ENCODE results near the gene AREG.
A peak's percentile ranks its signal among the peaks of the same experiment; 100 is the strongest.
"Not testable (repeated sequence)": the region's sequence is repeated elsewhere in the genome, so short reads cannot be mapped to it uniquely, and the experiment has no call there.

AREG gene

GRCh38 chr4:74444891-74445642 lies at the start of gene AREG:
Gene AREG, plus strand, starts transcription at chr4:74445136. Its CDS starts 210 bp downstream, at chr4:74445346.
- DNase-seq = peak; percentile 39

GRCh38 chr4:74395633-74396032 lies 49.3 kb upstream of the AREG start:
- DNase-seq = no peak

GRCh38 chr4:74397748-74398426 lies 47.0 kb upstream of the AREG start:
- DNase-seq = no peak

GRCh38 chr4:74398894-74399589 lies 45.9 kb upstream of the AREG start:
- DNase-seq = not testable (repeated sequence)

- peak; percentile 0 for DNase-seq
These were observed 44.5 kb upstream of the AREG start for GRCh38 chr4:74400395-74400794.

GRCh38 chr4:74402692-74403456 lies 42.1 kb upstream of the AREG start:
- no peak for DNase-seq

- no peak for DNase-seq
These were observed 37.0 kb upstream of the AREG start for GRCh38 chr4:74407891-74408290.

GRCh38 chr4:74408639-74409038 lies 36.3 kb upstream of the AREG start:
- no peak for DNase-seq

GRCh38 chr4:74410272-74410671 lies 34.7 kb upstream of the AREG start:
- DNase-seq = no peak

- DNase-seq = no peak
These were observed 32.7 kb upstream of the AREG start for GRCh38 chr4:74412225-74412624.

GRCh38 chr4:74413265-74413664 lies 31.7 kb upstream of the AREG start:
- DNase-seq = no peak

- DNase-seq = no peak
These were observed 30.7 kb upstream of the AREG start for GRCh38 chr4:74414149-74414809.

GRCh38 chr4:74415602-74416300 lies 29.2 kb upstream of the AREG start:
- no peak for DNase-seq

GRCh38 chr4:74418063-74418670 lies 26.8 kb upstream of the AREG start:
- DNase-seq = no peak

GRCh38 chr4:74420863-74421262 lies 24.1 kb upstream of the AREG start:
- no peak for DNase-seq

GRCh38 chr4:74423104-74423503 lies 21.8 kb upstream of the AREG start:
- no peak for DNase-seq

- DNase-seq = no peak
These were observed 20.8 kb upstream of the AREG start for GRCh38 chr4:74424111-74424510.

- no peak for DNase-seq
These were observed 18.8 kb upstream of the AREG start for GRCh38 chr4:74426101-74426500.

GRCh38 chr4:74428276-74428675 lies 16.7 kb upstream of the AREG start:
- no peak for DNase-seq

GRCh38 chr4:74431113-74431826 lies 13.7 kb upstream of the AREG start:
- DNase-seq = no peak

- no peak for DNase-seq
These were observed 11.9 kb upstream of the AREG start for GRCh38 chr4:74433043-74433442.

Measured in NCI-H69 (cell line).